GM21576 (cell line): Measurements from ENCODE around the gene CTBP2.

Experiments
- ATAC-seq: cut with Tn5 transposase; IDR thresholded peaks from one replicate; pipeline ENCODE4 v1.9.1; 2021; ENCODE audit warnings: mild to moderate bottlenecking, moderate library complexity; ENCODE audit not compliant: unreplicated experiment

CTBP2 gene

DNA sequence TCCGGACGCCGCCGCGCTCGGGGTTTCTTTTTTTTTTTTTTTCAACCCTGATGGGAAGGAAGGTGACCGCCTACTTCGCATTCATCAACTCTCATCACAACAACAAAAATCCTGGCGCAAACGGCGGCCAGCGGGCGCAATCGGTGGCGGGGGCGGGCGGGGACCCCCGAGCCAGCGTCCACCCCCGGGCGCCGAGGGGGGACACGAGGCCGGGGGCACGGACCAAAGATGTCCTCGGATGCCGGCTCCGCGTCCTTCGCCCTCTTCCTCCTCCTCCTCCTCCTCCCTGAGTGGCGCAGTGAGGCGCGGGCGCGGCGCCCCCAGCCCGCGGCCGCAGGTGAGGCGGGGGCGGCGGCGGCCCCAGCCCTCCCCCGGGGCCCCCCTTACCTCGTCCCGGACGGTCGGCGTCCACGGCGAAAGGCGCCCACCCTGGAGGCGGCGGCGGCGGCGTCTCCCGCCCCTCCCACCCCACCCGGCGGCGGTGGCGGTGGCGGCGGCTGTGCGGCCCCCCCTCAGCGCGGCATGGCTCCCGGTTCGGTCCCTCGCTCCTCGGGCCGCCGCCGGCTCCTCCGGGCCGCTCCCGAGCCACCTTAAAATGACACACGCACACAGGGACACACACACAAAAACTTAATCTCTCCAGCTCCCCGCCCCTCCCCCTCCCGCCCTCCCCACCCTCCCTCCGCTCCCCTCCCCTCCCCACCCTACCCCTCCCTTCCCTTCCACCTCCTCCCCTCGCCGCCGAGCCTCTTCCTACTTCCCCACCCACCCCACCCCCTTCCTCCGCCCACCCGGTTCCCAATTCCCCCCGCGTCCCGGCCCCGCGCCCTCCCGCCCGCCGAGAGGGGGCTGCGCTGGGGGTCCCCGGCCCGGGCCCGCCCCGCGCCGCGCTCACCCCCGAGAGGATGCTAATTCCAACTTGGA is at the start of gene CTBP2:
Gene CTBP2 (minus strand): TSS at position 632 of the 924 bp plus-strand sequence.
- no peak for ATAC-seq

GRCh38 chr10:125209591-125210355 is 49.4 kb upstream of the CTBP2 start:
- no peak for ATAC-seq

DNA sequence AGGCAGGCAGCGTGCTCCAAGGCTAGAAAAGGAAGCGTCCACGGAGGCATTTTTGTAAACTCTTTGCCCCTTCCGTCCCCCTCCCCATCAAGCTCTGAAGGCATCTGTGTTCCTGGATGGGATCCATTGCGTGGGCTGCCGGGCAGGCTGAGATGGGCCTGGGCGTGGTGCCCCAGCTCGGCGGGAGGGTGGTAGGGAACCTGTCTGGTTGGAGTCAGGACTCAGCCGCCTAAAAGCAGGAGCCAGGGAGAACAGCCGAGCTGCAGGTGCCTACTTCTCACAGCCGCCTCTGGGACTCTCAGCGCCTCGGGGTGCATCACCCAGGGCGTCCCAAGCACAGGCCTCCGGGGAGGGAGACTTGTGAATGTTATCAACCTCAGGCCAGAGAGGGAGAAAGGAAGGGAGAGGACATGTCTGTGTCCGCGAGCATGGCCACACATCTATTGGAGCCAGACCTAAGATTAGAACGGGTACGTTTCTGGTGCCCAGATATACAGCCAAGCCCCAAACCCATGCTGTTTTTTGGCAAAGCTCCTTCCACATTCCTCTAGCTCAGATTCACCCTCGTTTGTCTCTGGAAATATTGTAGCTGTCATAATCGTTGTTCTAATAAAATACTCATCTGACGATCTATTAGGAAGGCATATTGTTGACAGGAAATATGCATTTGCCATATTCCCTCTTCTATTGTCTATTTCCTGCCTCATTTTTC is 48.6 kb upstream of the CTBP2 start:
- no peak for ATAC-seq

- no peak for ATAC-seq
These were observed 46.3 kb upstream of the CTBP2 start for GRCh38 chr10:125206623-125207022.

DNA sequence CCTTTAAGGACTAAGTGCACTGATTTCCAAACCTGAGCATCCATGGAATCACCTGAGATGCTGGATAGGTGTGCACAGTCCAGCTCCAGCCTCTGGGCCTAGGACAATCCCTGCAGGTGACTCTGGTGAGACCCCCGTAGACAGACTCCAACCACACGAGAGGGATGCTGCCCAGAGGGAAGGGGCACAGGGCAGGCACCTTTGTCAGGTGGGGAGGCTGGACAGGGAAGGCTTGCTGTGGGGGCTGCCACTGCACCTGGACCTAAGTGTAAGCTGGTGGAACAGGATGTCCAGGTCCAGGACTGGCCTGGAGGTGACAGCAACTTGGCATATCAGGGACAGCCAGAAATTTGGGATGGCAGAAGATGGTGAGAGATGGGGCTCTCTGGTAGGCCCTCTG is 45.1 kb upstream of the CTBP2 start:
- ATAC-seq: no peak

GRCh38 chr10:125204400-125204799 is 44.0 kb upstream of the CTBP2 start:
- ATAC-seq: no peak

- no peak for ATAC-seq
These were observed 42.9 kb upstream of the CTBP2 start for GRCh38 chr10:125203186-125203800.

DNA sequence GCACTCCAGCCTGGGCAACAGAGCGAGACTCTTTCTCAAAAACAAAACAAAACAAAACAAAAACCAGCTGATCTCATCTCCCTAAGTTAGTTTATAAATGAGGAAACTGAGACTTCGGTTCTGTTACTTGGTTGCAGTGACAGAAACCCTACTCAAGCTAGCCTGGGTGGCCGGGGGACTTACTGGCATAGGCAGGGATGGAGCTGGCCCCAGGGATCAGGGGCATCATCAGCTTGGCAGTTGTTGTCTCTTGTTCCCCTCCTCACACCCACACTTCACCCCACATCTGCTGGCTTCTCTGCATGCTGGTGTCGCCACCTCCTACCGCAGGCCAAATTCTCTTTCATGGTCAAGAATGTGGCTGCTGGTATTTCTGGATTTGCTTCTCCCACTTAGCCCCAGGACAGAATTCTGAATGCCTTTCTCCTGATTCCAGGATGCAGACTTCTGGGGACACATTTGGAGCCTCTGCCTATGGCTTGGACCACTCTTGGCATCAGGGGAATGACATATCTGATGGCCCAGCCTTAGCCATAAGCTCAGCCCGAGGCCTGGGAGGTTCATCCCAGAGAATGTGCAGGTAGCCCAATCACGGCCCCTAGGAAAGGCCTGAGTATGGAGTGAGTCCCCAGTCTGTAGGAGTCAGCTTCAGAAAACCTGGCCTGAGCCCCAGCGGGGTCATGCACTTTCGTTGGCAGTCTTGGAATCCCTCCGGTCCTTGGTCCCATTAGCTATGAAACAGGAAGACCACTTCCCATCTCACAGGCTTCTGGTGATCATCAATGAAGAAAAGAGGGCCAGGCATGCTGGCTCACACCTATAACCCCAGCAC is 41.6 kb upstream of the CTBP2 start:
- ATAC-seq: no peak

DNA sequence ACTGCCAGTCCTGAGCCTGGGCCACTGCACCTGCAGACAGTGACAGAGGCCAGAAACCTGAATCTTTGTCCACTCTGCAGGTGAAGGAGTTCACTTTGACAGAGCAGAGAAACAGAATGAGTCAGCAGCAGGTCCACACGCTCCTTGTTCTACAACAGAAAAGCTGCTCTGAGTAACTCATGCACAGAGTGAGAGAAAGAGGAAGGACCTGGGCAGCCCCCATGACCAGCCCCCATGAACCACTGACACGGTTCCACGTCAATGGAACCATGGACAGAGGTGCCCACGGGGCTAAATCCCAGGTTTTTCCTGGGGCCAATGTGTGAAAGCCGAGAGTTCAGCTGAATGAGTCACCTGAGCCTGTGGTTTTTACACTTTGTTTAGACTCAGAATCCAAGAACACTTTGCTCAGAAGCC is 40.8 kb upstream of the CTBP2 start:
- peak; percentile 95 for ATAC-seq

DNA sequence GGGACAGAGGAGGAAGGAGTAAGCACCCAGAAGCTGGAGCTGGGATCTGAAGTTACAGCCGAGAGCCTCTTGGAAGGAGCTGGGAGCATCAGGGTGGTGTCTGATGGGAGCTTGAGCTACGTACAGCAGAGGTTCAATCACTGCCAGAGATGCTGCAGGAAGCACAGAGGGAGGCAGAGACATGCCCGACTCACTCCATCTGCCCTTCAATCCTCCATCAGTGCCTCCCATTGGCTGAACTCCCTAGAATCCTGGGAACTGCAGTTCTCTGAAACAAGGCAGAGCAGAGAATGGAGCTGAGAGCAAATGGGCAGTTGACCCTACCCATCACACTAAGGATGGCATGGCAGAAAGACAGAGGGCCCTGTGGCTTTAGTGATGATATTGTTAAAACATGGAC is 40.0 kb upstream of the CTBP2 start:
- no peak for ATAC-seq

GRCh38 chr10:125199270-125199669 is 38.9 kb upstream of the CTBP2 start:
- ATAC-seq: no peak

- ATAC-seq: no peak
These were observed 34.5 kb upstream of the CTBP2 start for GRCh38 chr10:125194814-125195213.

- no peak for ATAC-seq
These were observed 33.0 kb upstream of the CTBP2 start for GRCh38 chr10:125193306-125193877.

- ATAC-seq: no peak
These were observed 32.3 kb upstream of the CTBP2 start for GRCh38 chr10:125192620-125193019.

- ATAC-seq: no peak
These were observed 31.6 kb upstream of the CTBP2 start for GRCh38 chr10:125192005-125192404.

GRCh38 chr10:125190946-125191345 is 30.6 kb upstream of the CTBP2 start:
- no peak for ATAC-seq

DNA sequence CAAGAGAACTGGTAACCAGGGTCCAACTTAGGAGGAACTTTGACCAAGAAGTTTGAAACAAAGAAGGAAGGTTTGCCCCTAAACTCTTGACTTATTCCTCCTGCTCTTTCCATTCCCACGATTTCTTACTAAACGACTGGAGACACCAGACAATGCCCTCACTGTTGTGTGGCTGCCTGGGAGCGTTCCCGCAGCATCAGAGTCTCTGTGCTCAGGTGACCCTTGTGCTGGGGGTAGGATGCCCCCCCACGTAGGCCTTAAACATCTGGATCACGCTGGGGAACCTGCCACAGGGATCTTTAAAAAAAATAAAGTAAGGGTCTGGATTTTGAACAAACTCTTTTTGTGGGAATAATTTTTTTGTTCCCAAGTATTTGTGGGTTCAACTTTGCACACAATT is 30.1 kb upstream of the CTBP2 start:
- ATAC-seq: no peak

- no peak for ATAC-seq
These were observed 28.8 kb upstream of the CTBP2 start for GRCh38 chr10:125189162-125189561.
